22Rv1 (cell line): ENCODE results near the gene KIF20B.

Experiments
- H3K27ac ChIP-seq: fragments of 450-650 bp; 2 replicates; pipeline ENCODE4 v1.5.1; 2017
- CTCF ChIP-seq: fragments of 450-650 bp; IDR thresholded peaks from 2 replicates; pipeline ENCODE4 v1.5.1; 2017; ENCODE audit warnings: mild to moderate bottlenecking
- ZFX ChIP-seq: fragments of 450-650 bp; IDR thresholded peaks from 2 replicates; pipeline ENCODE4 v1.6.1; 2017; ENCODE audit warnings: antibody characterized with exemption, borderline replicate concordance

Gene KIF20B

DNA sequence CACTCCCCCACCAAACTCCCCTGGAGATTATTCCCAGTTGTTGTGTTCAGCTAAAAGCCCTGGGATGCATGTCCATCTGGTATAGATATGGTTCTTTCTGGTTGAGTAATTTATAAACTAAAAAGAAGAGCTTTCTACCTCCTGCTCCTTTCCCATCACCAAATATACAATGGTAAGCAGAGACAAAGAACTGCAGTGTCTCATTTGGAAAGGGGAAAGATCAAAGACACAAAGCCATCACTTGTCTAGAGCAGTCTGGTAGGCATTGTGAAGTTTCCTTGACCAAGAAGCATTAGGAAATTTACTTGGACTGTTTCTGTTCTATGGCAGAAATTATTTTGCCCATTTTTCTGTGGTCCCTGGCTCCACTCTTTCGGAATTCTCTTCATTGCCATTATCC, 31.4 kb upstream of the KIF20B start:
- H3K27ac ChIP-seq = no peak overlapping the region
- TF ChIP-seq CTCF = no peak
- no peak for TF ChIP-seq ZFX

GRCh38 chr10:89670926-89671325, 30.5 kb upstream of the KIF20B start:
- no peak for TF ChIP-seq ZFX
- no peak for TF ChIP-seq CTCF
- H3K27ac ChIP-seq = no peak overlapping the region

DNA sequence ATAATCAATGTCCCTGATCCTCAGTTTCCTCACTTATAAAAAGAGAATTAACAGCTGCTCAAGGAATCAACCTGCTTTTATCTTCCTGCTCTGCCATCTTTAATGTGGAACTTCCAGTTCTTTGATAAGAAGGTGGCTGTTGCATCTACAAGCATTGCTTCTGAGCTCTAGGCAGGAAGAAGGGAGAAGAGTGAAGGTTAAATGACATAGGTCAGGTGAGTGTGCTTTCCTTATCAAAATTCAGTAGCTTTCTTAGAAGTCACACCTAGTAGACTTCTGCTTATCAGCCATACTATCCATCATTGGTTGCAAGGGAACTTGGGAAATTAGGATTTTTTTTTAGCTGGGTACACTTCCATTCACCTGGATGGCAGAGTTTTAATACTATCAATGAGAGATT, 24.0 kb upstream of the KIF20B start:
- TF ChIP-seq ZFX = no peak
- no peak for TF ChIP-seq CTCF
- H3K27ac ChIP-seq = no peak overlapping the region

DNA sequence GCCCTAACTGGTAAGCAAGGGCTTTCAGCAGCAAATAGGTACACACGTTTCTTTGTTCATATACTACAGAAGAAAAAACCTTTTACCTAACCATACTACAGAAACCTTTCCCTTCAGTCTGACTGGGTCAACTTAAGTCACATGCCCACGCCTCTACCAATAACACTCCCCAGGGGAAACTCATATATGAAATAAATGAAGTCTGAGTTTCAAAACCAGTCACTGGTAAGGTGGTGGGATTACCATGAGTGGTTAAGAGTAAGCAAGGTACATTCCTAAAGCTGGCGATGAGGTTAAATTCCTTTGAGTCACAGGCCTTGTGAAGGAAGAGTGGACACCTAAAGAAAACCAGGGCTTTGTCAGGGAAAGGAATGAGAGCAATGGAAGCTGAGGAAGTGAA, 21.4 kb upstream of the KIF20B start:
- TF ChIP-seq ZFX (no peak), CTCF (no peak)

GRCh38 chr10:89683883-89684282, 17.5 kb upstream of the KIF20B start:
- H3K27ac ChIP-seq = no peak overlapping the region
- TF ChIP-seq ZFX (no peak), CTCF (no peak)

More for the DNA sequence above, 21.4 kb upstream of the KIF20B start:
- H3K27ac ChIP-seq = no peak overlapping the region

- TF ChIP-seq CTCF (no peak), ZFX (no peak)
- no peak overlapping the region for H3K27ac ChIP-seq
These were observed 16.8 kb upstream of the KIF20B start for GRCh38 chr10:89684604-89685003.

DNA sequence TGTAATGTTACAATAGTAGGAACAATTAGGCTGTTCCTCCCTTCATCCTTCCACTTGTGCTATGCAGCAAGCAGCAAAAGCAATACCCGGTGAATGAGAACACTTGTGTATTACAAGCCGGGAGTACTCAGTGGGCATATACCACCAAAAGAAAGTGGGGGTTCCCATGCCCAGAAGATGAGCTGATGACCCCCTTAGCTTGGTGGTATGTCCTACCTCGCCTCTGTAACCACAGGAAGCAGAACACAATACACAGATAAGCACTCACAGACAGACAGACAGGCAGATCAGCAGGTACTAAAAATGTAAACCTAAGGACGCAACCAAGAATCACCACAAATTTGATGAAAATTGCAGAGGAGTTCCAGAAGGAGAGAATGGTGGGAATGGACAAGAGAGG, 15.5 kb upstream of the KIF20B start:
- H3K27ac ChIP-seq = no peak overlapping the region
- no peak for TF ChIP-seq CTCF
- TF ChIP-seq ZFX = no peak
